Epithelial cell of proximal tubule (primary cell): ENCODE results near the gene OXNAD1. TPM values are rescaled to one million over a fixed set of nuclear protein-coding genes. Genes with fewer than 3 reads are reported as not detected.

Source experiments
- DNase-seq: peaks from one replicate; pipeline ENCODE4 v3.0.0-alpha.2; 2011; ENCODE audit warnings: low read depth
- H3K4me3 ChIP-seq: 2 replicates; pipeline ENCODE4 v1.5.1; 2011; ENCODE audit warnings: low read depth, mild to moderate bottlenecking, low read length
- total RNA-seq: library from RNA; depleted of rRNA; stranded (reverse); fragments of >200 nt; gene quantifications from 2 replicates; pipeline ENCODE4 v1.2.3, GENCODE V29; 2015
- TF ChIP-seq, protein P1 (sequence below): conservative IDR thresholded peaks from 2 replicates; pipeline ENCODE4 v1.5.1; 2012; ENCODE audit warnings: low read depth, mild to moderate bottlenecking, low read length

The OXNAD1 gene
- total RNA-seq, 1 donor from 2014 or later, result 14.2 TPM

DNA sequence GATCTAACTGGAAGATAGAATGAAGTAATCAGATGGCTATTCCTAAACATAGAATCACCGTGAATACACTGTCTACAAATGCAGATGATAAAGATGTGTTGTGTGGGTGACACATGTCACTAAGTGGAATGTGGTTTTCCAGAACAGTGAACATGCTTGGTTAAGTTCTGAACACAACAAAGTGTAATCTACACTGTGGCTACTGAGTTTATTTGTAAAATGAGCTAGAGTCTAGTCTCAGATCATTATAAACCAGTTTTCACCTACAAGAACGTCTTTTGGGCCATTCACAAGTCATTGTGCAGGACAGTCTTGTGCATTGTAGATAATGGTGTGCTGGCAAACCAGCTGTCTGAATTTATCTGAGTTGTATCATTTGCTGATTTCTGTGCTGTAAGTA is 35.3 kb downstream of the OXNAD1 start:
- DNase-seq, result peak; percentile 16
- H3K4me3 ChIP-seq, result no peak overlapping the region
- TF ChIP-seq, protein P1, sequence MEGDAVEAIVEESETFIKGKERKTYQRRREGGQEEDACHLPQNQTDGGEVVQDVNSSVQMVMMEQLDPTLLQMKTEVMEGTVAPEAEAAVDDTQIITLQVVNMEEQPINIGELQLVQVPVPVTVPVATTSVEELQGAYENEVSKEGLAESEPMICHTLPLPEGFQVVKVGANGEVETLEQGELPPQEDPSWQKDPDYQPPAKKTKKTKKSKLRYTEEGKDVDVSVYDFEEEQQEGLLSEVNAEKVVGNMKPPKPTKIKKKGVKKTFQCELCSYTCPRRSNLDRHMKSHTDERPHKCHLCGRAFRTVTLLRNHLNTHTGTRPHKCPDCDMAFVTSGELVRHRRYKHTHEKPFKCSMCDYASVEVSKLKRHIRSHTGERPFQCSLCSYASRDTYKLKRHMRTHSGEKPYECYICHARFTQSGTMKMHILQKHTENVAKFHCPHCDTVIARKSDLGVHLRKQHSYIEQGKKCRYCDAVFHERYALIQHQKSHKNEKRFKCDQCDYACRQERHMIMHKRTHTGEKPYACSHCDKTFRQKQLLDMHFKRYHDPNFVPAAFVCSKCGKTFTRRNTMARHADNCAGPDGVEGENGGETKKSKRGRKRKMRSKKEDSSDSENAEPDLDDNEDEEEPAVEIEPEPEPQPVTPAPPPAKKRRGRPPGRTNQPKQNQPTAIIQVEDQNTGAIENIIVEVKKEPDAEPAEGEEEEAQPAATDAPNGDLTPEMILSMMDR, result no peak

DNA sequence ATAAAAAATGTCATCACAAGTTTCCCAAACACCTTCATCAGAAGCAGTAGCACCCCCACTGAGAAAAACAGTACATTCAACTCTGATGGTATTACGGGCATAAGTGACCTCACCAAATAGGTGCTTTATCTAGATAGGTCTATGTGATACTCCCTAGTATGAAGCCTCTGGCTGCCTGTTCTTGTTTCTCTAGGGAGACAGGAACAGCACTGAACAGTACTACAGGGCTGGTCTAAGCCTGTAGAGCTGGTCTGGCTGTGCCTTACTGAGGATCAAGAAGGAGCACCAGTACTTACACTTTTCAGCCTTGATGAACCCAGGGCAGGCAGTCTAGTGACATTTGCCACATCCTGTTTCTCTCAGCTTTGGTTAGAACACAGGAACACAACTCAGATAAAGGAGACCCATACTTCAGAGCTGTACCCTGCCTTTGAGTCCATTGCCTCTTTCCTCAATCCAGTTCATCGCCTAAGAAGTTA is 35.9 kb downstream of the OXNAD1 start:
- no peak for DNase-seq
- H3K4me3 ChIP-seq, result no peak overlapping the region
- TF ChIP-seq, protein P1, result no peak

DNA sequence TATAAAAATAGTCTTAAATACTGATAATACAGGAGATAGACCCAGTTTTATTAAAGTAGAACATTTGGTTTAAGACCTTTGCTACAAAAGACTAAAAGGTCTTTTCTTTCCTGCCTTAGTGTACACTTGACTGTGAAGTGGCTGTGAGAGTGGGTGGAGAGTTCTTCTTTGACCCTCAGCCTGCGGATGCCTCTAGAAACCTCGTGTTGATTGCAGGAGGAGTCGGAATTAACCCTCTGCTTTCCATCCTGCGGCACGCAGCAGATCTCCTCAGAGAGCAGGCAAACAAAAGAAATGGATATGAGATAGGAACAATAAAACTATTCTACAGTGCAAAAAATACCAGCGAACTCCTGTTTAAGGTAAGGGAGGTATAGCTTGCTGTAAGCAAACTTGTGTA is 36.5 kb downstream of the OXNAD1 start:
- TF ChIP-seq, protein P1, result no peak
- DNase-seq, result no peak
- no peak overlapping the region for H3K4me3 ChIP-seq

DNA sequence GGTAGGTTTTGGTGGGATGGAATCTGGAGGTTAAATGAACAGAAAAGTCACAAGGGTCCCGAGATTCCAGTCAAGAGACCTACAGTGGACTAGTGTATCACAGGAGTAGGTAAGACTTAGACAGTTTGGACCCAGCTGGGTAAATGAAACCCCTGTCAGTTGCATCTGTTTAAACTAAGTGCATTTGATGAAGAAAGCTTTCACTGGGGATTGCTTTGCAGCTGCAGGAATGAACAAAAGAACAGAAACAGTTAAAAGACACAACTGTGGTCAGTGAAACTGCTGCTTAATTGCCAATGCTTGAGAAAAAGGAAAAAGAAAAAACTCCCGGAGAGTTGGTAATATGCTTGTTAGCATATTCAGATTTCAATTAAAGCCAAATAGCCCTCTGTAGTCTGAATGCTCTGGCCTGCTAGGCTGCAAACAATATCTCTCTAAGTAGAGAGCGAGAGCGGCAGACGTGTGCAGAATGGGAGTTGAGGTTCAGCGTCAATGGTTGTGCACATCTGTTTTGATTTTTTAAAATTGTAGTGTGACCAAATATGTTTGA is 37.1 kb downstream of the OXNAD1 start:
- TF ChIP-seq, protein P1, result no peak
- no peak for DNase-seq
- no peak overlapping the region for H3K4me3 ChIP-seq

DNA sequence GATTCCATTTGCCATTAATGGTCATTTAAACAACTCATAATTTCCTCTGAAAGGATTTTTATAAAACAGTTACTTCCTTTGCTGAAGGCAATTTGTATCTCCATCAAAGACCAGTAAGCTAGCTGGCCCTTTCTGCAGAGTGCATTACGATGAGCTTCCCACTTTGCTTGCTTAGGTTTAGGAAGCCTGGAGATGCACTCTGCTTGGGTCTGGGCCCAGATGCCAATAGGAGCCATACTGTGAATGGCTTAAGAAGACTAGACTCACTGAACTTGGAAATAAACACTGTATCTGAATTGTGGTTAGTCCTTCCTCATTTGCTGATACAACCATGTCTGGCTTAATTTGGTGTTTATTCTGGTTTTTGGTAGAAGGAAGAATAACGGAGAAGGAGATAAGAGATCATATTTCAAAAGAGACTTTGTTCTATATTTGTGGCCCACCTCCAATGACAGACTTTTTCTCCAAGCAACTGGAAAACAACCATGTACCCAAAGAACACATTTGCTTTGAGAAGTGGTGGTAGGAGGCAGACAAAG is 38.1 kb downstream of the OXNAD1 start:
- no peak for DNase-seq
- no peak overlapping the region for H3K4me3 ChIP-seq
- TF ChIP-seq, protein P1, result no peak

DNA sequence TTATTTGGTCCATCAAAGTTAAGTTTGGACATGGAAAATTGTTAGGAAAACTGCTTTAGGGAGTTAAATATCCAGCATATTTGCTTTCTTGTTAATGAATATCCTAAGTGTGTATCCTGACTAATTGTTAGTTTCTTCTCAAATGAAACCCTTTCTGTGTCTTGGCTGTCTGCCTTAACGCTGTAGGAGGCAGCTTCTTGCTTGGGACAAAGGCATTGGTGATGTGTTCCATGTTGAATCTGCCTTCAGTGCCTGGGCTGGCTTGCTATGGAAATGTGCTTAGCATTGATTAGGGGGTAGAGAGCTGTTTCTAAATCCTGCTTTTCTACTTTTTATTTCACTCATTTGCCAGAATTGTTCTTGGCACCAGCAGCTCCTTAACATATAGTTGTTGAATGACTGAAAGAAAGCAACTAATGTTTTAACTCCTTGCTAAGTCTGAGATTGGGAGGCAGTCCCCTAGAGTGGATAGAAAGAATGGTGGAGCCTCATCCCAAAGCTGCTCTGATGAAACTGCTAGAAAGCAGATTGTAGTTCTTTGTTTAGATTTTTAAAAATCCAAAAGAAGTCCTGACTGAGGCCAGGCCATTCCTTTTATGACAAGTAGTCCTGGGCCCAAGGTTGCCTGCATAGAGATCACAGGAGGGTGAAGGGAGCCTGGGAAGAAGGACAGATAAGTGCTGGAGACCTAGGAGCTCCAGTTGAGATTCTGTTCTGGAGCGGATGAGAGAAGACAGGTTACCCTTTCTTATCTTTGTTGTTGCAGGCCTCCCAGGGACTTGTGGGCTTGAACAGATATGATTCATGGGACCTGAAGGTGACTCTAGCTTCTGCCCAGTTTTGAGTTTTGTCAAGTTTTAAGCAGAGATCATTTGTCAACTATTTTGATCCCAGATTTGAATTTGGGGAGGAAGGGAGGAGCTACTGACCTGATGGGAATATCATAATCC is 39.3 kb downstream of the OXNAD1 start:
- H3K4me3 ChIP-seq, result no peak overlapping the region
- TF ChIP-seq, protein P1, result no peak
- no peak for DNase-seq
